NCI-H1930 (cell line): ENCODE data around the gene TBX15.

ENCODE experiments used
- DNase-seq, 2 experiments: peaks; one replicate each; lab custom pipeline; 2025; lab: John Stamatoyannopoulos, UW

Gene TBX15

DNA sequence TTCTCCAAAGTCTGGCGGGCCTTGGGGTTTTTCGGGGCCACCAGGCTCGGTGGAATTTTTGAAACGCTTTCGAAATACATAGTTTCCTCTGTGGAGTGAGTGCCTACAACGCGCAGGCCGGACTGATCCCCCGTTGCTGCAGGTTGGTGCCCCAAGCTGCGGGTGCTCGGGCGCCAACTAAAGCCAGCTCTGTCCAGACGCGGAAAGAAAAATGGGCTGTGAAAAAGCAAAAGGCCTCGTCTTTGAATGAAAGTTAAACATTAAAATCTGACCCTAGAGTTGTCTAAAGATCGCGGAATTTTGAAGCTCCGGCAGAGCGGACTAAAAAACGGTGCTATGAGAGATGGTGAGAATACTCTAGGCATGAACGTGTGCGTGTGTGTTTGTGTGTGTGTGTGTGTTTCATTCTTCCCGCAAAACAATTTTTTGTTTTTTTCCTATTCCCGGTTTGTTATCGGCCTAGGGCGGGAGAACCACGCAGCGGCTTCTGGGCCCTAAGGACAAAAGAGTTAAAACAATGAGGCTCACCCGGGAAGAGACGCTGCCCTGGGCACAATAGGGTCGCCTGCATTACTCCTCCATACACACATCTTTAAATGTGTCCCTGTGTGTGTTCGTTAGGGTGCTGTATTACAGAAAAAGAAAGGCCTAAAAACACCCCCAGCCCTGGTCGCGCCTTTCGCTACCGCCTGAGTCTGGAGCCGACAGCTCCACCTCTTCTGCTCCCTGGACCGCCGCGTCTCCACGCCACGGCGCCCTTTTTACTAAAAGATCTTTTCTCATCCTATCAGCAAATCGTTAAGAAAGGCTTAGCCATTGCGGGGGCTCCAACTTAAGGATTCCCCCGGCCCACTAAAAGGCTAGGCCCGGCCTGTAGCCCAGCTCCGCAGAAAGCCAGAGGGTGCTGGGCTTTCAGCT lies 3.2 kb downstream of the TBX15 start:
- DNase-seq: no peak

DNA sequence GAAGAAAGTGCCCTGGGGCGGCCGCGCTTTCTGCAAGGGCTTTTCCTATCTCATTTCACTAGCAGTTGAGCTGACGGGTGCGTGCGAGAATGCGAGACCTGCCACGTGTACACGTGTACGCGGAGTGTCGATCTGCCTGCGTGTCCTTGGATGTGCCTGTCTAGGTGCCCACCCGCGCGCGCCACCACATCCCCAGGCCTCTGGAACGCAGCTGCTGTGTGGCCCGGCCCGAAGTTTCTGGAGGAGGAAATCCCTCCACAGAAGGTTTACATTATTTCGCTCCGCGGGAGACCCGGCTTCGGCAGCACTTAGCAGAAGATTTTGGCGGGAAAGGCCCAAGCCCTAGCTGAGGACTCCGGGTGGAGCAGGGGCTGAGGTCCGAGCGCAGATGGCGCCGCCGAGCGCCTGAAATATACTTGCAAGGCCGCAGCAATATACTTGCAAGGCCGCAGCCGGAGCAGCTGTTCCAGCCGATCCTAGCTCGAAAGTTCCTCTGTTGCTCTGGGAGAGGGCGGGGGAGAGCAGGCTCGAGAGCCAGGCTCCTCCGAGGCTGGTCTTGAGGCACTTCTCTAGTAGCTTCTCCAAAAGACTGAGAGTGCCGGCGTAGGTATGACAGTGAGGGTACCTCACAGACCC lies 3.9 kb downstream of the TBX15 start:
- DNase-seq: no peak

DNA sequence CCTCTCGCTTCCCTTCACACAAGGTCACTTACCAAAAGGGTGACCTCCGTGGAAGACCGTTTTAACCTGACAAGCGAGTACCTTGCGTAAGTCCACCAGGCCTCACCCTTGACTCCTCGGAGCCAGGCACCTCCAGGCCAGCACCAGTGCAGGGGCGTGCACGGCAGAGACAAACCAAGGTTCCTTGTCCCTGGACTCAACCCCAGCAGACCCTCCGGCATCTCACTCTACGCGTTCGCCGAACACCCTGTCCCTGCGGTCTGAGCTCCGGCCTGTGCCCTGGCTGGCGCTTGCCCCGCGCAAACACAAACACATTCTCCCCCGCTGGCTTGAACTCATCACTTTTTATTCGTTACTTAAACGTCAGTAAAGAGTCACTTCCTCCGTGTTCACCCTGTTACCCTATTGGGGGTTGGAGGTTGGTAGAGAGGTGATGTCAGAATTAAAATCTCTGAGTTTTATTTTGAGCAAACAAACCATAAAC lies 4.5 kb downstream of the TBX15 start:
- DNase-seq: no peak

DNA sequence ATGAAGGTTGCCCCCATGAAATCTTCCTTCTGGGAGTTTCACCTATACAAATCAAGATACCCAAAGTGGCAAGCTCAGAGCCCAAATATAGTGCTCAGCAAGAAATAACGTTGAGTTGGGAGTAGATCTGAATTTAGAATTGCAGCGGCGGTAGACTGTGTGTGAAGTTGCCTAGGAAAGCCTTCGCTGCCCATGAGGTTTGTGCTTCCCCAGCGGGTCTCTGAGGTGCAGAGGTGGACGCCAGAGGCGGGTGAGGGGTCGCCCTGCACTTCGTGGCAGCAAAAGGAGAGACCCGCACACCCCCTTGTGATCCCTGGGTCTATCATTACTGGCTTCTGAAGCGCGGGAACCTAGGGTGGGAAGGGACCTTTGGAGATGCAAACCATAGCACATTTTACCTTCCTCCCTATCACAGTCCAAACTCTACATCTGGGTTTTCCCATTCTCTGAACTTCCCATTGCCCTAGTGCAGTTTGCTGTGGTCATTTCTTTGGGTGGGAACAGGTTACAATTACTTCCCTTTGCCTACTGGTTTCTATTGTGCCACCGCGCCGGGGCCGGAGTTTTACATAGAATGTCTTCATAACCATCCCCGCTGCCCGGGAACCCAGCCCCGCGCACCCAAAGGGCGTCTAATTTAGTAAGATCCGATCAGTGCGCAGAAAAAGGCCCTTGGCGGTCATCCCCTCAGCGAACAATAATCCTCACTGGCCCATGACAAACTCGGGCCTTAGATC lies 5.2 kb downstream of the TBX15 start:
- DNase-seq: no peak

DNA sequence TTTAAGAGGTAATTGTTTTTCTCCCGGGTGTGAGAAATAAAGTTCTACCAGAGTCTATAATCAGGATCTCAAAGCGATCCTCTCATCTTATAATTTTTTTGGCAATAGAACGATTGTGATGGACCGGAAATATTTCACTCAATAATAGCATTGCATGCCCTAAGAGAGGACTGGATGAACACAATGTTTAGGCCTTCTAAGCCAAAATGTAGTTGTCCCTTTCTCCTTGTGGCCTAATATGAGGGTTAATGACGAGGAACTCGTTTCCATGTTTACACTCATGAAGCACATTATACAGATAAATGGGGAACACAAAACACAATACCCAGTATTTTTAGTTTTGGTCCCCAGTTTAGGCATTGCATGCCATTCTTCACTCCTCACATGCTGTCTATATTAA lies 5.9 kb downstream of the TBX15 start:
- DNase-seq: no peak

DNA sequence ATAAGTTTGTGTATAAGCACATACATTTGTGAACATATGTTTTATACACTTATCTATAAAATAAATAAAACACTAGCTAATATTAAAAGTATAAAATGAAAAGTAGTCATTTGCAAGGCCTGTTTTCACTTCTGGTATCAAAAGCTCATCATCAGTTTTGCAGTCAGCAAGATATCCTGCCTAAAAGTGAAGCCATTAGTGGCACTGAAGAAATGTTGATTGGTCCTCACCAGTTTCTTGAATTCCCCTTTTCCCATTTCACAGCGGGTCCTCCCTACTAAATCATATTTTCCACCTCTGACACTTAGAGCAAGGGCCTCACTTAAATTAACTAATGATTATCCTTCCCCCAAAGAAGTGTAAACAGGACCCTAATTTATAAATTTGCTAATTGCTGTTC lies 6.7 kb downstream of the TBX15 start:
- no peak for DNase-seq

DNA sequence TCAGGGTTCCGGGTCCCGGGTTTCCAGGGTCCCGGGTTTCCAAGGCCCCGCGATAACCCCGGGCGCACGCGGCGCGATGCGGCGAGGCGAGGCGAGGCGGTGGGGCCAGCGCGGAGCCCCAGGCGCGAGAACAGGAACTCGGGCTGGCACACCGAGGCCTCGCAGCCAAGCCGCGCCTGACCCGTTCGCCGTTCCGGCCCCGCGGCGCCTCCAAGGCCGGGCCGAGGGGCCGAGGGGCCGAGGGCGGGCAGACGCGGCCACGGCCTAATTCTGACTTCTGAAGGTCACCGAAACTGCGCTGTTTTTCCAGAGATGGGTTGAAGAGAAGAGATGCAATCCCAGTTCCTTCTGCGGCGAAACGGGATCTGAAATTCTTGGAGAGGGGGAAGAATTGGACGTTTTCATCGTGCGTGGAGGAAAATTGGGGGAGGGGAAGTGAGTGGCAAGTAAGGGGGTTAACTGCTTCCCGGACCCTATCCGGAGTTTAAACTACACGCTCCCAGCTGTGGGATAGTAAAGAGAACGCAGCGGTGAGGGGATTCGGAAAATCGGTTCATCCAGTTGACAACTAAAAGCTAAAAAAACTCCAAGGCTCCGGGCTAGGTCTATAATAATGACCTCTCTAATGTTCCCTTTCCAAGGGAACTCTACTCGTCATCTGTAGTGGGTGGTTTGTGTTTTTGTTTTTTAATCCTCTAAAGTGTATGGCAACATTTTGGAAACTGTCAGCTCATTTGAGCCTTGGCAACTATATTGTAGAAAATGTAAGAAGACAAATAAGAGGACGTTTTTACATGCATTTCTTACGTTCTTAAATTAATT lies 8.2 kb downstream of the TBX15 start:
- DNase-seq: no peak

DNA sequence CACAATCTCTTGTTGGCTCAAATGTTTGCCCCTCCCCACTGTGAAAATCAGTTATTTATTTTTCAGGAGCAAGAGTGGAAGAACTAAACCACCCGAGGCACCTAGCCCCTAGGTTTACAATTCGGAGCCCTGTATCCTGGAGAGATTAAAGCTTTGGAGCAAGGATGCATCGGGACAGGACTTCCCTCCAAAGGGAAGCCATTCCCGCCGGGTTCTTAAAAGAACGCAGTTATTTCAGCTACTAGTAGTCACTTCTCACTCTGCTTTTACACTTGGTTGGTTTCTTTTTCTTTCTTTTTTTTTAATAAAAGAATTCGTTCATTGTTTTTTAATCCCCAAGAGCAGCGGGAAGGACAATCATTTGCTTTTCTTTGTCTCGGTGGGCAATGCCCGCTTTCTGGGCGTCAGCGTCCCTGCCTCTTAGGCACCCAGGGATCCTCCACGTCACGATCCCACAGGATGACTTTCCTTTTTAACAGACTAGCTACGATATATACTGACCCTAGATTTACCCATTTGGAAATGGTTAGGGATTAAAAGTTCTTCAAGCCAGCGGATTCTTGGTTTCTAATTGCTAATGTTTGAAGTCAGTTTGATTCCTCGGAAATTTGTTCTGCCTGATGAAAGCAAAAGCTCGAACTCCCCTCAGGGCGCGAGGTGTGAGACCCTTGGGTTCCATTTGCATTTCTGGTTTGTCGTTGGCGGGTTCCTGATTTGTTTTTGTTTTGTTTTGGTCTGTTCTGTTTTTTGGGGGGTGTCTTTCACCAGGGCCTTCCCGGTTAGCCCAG lies 9.0 kb downstream of the TBX15 start:
- no peak for DNase-seq

DNA sequence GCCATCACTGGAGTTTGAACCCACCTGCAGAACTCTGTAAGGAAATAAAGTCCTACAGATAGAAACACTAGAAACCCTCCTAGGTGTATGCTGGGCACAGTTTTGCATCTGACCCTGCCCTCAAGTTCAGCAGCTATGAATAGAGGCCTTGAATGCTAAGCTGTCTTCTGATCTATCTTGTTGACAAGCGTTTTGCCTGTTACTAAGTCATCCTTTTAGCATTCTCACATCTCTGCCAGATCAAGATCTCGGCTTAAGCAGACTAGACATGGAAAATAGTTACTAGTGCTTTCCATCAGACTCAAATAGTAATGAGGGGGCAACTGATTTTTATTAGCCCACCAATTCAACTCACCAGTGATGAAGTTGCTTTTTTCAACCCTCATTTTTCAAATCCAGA lies 10.5 kb downstream of the TBX15 start:
- no peak for DNase-seq

DNA sequence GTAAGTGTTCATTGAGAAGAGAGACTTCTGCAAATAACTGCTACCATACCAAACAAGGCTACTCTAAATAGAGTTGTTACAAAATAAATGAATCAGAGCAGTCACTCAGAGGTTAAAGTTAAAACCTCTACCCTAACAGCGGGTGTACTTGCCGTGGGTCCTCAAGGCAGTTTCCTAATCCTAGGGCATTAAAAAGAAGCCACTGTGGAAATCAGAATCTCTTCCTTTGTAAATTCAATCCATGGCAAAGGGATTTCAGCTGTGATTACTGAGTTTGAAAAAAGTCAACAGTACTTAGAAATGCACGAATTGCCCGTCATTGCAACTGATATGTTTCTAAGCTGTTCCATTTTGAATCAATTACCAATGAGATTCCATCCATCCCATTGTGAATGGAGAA lies 13.5 kb downstream of the TBX15 start:
- no peak for DNase-seq

DNA sequence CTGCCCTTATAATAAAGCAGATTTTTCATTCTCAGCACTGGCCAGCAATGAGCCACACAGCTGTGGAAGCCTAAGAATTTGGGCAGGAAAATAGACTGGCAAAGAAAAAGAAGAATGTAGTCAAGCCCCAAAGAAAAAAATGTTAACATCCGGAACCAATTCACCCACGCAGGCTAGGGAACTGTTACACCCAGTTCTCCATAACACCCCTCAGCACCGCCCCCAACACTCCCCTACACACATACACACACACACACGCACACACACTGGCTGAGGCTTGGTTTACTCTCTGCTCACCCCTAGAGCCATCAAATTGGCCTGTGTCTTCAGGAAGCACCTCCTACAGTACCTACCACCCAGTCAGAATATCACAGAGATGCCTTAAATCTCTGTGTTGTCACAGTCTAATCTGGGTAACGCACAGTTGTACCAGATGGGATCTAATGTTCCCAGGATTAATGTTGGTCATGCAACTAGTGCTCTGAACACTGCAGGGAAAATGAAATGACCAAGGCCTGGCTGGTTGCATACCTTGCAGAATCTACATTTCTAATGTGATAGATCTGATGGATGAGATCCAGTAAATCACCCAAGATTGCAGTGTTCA lies 14.5 kb downstream of the TBX15 start:
- DNase-seq: no peak

DNA sequence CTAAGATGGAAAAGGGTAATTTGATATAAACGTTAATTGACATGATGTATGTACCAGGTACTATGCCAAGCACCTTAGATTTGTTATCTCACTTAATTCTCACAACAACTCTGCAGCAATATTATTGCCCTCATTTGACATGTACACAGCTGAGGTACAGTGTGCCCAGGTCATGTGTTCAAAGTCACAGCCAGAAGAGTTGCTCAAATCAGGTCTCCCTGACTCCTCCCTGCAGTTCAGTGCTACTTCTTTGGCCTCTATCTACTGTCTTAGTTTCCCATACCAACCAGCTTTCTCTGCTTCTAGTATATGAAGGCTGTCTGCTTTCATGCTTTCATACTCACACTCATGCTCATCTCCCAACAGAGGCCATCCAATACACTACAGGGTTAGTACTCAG lies 15.1 kb downstream of the TBX15 start:
- no peak for DNase-seq

DNA sequence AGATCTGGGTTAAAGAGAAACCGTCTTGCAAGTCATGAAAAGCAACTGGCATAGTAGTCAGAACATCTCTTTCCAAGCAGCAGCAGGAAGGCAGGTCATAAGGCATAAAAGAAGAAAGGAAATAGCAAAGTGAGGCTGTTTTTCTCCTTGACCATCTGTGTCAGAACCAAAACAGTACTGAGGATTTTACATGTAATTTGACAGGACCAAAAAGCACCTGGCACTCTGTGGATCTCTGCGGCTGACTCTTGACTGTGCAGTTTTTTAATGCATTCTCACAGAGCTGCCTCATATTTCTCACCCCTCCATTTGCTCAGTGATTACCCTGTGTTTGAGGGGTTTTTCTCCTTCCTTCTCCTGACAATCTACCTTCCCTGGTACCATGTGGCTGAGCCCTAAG lies 17.7 kb downstream of the TBX15 start:
- DNase-seq: no peak

DNA sequence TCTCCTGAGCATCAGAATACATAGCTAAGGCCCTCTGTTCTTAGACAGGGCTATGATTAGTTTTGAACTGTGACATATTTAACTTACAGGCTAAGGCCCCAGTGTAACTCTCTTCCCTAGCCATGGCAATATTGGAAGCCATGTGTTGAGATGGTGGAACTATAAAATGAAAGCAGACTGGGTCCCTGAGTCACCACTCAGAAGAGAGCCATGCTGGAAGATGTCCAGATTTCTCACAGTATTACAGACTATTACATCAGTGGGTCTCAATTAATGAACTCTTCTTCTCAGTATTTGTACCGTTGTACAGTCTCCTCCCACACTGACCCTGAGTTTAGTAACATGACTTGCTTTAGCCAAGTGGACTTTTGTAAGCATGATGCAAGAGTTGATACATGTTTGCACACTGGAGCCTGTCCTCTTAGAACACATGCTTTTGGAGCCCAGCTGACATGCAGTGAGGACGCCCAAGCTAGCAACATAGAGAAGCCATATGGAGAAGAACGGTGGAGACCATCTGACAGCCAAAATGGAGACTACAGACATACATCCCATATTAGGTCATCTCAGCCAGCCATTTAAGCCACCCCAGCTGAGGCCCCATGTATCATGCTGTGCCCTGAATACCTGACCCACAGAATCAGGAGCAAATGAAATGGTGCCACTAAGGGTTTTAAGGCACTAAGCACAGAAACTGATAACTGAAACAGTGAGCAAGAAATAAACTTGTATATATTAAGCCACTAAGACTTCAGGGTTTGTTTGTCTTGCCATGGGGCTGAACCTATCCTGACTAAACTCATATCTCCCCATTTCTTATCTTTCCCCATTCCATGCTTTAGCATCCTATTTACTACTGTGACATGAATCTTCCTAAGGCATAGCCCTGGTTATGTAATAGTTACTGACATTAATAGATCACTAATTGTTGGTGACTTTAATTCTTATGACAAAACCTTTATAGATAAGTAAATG lies 24.4 kb downstream of the TBX15 start:
- DNase-seq: no peak

DNA sequence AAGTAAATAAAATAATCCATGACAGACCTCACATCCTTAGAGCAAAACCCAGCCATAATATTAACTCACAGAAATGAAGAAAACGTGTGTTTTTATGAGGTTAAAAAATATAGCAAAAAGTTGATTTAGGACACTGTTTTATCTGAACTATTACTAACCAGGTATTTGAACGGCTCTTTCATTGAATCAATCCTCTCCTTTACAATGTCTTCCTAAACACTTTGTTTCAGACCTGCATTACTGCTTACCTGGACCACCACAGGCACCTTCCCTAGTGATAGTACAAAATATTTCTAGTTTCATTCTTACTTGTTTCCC lies 25.0 kb downstream of the TBX15 start:
- DNase-seq: no peak

DNA sequence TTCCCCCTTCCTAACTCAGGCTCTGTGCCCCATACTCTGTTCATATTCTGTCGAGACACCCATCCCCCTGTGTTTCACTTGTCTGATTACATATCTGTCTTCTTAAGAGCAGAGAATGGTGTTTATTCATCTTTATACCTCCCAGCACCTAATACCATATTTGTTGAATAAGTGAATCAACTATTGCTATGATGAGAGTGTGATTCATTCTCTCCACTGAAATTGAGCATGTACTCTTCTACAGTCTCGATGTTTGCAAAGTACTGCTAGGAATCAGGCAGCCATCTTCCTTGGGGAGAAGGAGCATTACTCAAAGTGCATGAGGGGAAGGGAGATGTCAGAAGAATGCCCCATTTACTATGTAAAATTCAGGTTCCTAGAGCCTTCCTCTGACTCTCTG lies 27.0 kb downstream of the TBX15 start:
- no peak for DNase-seq

DNA sequence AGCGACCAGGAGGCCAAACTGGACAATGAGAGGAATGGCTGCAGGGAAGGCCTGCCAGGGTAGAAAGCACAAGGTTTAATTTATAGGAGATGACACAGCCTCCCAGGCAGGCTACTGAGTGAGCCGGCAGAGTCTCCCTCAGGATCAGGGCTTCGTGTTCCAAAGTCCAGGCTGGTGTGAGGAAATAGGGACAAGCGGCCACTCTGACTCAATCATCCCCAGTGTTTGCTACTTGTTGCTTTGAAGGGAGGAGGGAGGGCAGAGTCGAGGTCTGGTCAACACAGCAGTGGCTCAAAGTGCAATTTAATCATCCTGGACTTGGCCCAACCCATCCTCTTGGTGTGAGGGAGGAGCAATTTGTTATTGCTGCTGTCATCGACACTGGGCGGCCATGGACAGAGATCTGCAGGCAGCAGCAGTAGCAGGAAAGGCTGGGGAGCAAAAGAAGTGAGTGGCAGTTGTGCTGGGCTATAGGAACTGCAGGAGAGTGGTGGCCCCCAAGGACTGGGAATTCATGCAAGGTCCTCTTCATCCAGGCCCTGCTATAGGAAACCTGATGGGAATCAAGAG lies 27.5 kb downstream of the TBX15 start:
- no peak for DNase-seq

DNA sequence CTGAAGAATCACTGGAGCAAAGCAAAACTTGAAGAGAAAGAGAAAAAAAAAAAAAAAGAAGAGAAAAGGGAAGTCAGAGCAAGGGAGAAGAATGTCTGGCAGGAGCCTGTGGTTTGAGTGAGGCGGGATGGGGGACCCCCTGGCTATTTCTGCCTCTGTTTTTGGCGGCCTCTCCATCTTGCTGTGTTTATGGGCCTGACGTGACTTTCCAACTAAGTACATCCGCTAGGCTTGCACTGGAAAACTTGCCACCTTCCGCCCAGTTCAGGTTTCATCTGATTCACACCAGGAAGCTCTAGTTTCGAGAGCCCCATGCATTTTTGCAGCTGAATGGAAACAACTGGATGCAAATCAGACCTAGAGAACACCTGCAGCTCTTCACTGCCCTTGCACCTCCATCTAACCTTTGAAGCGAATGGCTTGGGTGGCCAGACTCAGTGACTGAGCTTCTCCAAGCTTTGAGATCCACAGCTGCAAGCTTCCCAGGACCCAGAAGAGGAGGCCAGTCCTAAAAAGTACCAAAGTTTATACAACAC lies 28.0 kb downstream of the TBX15 start:
- DNase-seq: no peak
